ENCODE results near the gene PBX3.

Gene PBX3

DNA sequence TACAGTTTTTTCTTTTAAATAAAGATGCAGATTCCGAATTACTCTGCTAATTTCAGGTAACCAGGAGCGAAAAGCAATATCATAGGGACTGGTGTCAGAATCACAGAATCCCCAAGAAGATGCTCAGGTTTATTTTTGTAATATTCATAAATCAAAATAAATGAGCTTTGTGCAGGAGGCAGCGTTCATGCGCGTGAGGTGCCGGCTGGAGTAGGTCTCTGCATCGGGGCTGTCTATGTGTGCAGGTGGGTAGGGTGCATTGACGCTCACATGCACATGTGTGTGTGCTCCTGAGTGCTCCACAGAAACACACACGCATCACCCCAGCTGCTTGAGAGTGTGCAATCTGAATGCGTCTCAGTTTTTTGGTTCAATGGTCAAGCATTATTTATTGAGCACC is 226.4 kb downstream of the PBX3 start:
- TF ChIP-seq CTCF (conservative IDR thresholded peaks at IDR 0.05; ENCODE audit: control insufficient read depth, insufficient read depth, low read depth, low read length): no peak
- no peak for DNase-seq (ENCODE audit: low read depth)
- no peak overlapping the region for H3K4me3 ChIP-seq (ENCODE audit: control insufficient read depth, low read depth, low read length)

GRCh38 chr9:125974705-125975104 is 227.5 kb downstream of the PBX3 start:
- no peak overlapping the region for H3K4me3 ChIP-seq (ENCODE audit: control insufficient read depth, low read depth, low read length)
- no peak for TF ChIP-seq CTCF (conservative IDR thresholded peaks at IDR 0.05; ENCODE audit: control insufficient read depth, insufficient read depth, low read depth, low read length)
- DNase-seq (ENCODE audit: low read depth): no peak

- H3K4me3 ChIP-seq (ENCODE audit: control insufficient read depth, low read depth, low read length): no peak overlapping the region
- DNase-seq (ENCODE audit: low read depth): no peak
- no peak for TF ChIP-seq CTCF (conservative IDR thresholded peaks at IDR 0.05; ENCODE audit: control insufficient read depth, insufficient read depth, low read depth, low read length)
Observed at GRCh38 chr9:125977223-125977622, 230.1 kb downstream of the PBX3 start.

- no peak for DNase-seq (ENCODE audit: low read depth)
- TF ChIP-seq CTCF (conservative IDR thresholded peaks at IDR 0.05; ENCODE audit: control insufficient read depth, insufficient read depth, low read depth, low read length): no peak
- H3K4me3 ChIP-seq (ENCODE audit: control insufficient read depth, low read depth, low read length): no peak overlapping the region
Observed at GRCh38 chr9:125979383-125979782, 232.2 kb downstream of the PBX3 start.

DNA sequence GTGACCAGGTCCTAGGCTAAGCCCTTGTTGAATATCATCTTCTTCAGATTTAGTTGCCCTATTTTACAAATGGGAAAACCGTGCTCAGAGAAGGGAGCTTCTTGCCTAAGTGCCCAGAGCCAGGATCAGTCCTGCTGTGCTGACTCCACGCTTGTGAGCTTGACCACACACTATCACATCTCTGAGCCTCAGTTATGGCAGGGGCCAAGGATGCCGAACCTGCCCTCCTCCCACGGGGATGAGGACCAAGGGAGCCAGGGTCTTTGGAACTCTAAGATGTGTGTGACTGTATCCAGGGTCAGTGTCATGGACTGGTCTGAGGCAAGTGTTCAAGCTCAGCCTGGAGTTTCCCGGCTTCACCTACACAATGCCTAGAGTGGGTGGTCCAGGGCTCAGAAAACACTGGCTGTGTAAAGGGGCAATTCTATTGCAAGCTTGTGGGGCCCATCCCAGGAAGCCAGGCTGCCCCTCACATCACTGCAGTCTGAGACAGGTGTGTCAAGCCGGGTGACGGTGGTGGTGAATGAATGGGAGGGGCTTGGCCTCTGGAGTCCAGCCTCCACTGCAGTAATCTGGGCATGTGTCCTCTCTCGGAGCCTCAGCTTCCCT is 235.7 kb downstream of the PBX3 start:
- no peak overlapping the region for H3K4me3 ChIP-seq (ENCODE audit: control insufficient read depth, low read depth, low read length)
- no peak for DNase-seq (ENCODE audit: low read depth)
- no peak for TF ChIP-seq CTCF (conservative IDR thresholded peaks at IDR 0.05; ENCODE audit: control insufficient read depth, insufficient read depth, low read depth, low read length)

DNA sequence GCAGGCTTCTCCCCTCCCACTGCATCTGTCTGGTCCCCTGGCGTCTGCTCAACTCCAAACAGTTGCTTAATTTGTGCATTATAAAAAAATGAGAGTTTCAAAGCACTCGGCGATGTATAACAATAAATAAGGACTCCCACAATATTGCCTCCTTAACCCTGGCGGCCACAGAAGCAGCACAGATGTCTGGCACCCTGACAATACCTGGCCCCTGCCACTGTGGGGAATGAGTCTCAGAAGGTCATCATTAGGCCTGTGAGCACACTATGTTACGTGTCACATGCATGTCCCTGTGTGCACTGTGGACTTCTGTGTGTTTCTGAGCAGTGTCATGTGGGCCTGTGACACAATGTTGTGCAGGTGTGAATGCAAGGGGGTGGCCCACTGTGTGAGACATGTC is 236.5 kb downstream of the PBX3 start:
- DNase-seq (ENCODE audit: low read depth): no peak
- no peak overlapping the region for H3K4me3 ChIP-seq (ENCODE audit: control insufficient read depth, low read depth, low read length)
- no peak for TF ChIP-seq CTCF (conservative IDR thresholded peaks at IDR 0.05; ENCODE audit: control insufficient read depth, insufficient read depth, low read depth, low read length)

DNA sequence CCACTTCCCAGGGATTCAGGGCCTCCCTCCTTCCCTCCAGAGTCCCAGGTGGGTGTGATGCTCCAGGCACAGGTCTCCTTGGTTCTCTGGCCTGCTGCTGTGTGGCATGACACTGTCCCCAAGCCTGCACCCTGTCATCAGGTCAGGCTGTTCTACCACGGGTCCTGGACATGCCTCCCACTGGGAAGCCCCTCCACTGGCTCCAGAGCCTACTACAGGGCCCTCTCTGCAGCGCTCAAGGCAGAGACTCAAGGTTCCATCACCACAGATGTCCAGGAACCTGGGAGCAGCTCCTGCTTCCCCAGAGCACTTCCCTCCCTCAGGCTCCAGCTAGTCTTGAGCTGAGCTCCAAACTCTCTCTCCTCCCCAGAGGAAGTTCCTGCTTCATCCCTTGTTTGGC is 237.3 kb downstream of the PBX3 start:
- DNase-seq (ENCODE audit: low read depth): no peak
- TF ChIP-seq CTCF (conservative IDR thresholded peaks at IDR 0.05; ENCODE audit: control insufficient read depth, insufficient read depth, low read depth, low read length): no peak
- H3K4me3 ChIP-seq (ENCODE audit: control insufficient read depth, low read depth, low read length): no peak overlapping the region

Data from fibroblast of mammary gland (primary cell).